ENCODE results near the gene SLC25A21.

DNA sequence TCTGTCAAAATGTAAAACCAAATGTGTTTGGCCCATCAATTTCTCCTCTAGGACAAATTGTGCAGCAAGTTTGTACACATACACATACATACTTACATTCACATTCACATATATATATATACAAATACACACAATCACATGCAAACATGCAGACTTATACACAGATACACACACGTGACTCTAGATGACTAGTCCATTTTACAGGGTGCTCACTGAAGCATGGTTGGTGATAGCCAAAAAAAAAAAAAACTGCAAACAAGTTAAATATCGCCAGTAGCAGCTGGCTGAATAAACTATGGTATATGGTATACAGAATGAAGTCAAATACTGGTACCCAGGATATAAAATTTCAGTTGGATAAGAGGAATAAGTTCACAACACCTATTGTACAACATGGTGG is 77.9 kb downstream of the SLC25A21 start:
- TF ChIP-seq TOX (CRISPR knock-in tag; IDR thresholded peaks at IDR 0.05; ENCODE audit: borderline replicate concordance) (no peak), PATZ1 (CRISPR knock-in tag; IDR thresholded peaks at IDR 0.05; ENCODE audit: borderline replicate concordance) (no peak), ZFP3 (CRISPR knock-in tag; IDR thresholded peaks at IDR 0.05) (no peak), ZFP30 (CRISPR knock-in tag; IDR thresholded peaks at IDR 0.05) (no peak), TSHZ2 (CRISPR knock-in tag; IDR thresholded peaks at IDR 0.05) (no peak), ZNF8 (CRISPR knock-in tag; IDR thresholded peaks at IDR 0.05) (no peak), ESRRG (CRISPR knock-in tag; IDR thresholded peaks at IDR 0.05) (no peak), GLIS3 (CRISPR knock-in tag; IDR thresholded peaks at IDR 0.05) (no peak)
- TF ChIP-seq, protein P1, sequence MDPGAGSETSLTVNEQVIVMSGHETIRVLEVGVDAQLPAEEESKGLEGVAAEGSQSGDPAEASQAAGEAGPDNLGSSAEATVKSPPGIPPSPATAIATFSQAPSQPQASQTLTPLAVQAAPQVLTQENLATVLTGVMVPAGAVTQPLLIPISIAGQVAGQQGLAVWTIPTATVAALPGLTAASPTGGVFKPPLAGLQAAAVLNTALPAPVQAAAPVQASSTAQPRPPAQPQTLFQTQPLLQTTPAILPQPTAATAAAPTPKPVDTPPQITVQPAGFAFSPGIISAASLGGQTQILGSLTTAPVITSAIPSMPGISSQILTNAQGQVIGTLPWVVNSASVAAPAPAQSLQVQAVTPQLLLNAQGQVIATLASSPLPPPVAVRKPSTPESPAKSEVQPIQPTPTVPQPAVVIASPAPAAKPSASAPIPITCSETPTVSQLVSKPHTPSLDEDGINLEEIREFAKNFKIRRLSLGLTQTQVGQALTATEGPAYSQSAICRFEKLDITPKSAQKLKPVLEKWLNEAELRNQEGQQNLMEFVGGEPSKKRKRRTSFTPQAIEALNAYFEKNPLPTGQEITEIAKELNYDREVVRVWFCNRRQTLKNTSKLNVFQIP (CRISPR knock-in tag; IDR thresholded peaks at IDR 0.05; ENCODE audit: borderline replicate concordance, low read depth): no peak
